HepG2 (cell line): ENCODE measurements around the gene ALKBH5. TPM values are rescaled to one million over a fixed set of nuclear protein-coding genes. Genes with fewer than 3 reads are reported as not detected.
A peak's percentile ranks its signal among the peaks of the same experiment; 100 is the strongest.

Experiments
- ATAC-seq: fragments of 200-7000 bp; cut with Tn5 transposase; 3 replicates; pipeline ENCODE4 v1.9.1; 2020; ENCODE audit warnings: mild to moderate bottlenecking, moderate library complexity
- BruUV-seq: library from RNA; stranded (reverse); fragments of 400-500 nt; replicated peaks from 2 replicates; lab custom pipeline; 2021; lab: Mats Ljungman, UMichigan
- CTCF ChIA-PET: fragments of 300-600 bp; formaldehyde crosslinking; extraction: SDS; loops from one replicate; lab custom pipeline; 2021; ENCODE audit warnings: low total read pairs, inconsistent platforms, low intra/inter-chr PET ratio; lab: Yijun Ruan, JAX
- POLR2A ChIA-PET: fragments of 350-600 bp; sonication (Branson Sonifier 250); formaldehyde crosslinking; loops from one replicate; lab custom pipeline; 2020; ENCODE audit warnings: antibody characterized with exemption, inconsistent platforms; lab: Yijun Ruan, JAX
- DNase-seq: peaks from one replicate; pipeline ENCODE4 v3.0.0-alpha.2; 2015; ENCODE audit warnings: low spot score
- FAIRE-seq: peaks from 3 replicates; lab custom pipeline; 2011; peaks lifted over from hg19 to GRCh38; lab: Jason Lieb, UNC
- H2AFZ ChIP-seq: one replicate; pipeline ENCODE4 v1.6.1; 2011; ENCODE audit warnings: low read length, inconsistent platforms
- H3K27ac ChIP-seq: fragments of 300-600 bp; 3 replicates; pipeline ENCODE4 v1.8.0; 2011; ENCODE audit warnings: mixed run types, mild to moderate bottlenecking, mixed read lengths, low read length, inconsistent platforms; ENCODE audit not compliant: insufficient read depth; ENCODE audit errors: extremely low read length
- H3K27me3 ChIP-seq, 2 experiments: fragments of 200-600 bp in 1 of 2; 2 replicates in 1 of 2; 3 replicates in 1 of 2; pipeline versions ENCODE4 v1.6.0 to v1.8.0; 2011; ENCODE audit warnings: low read length in 2 of 2, mild to moderate bottlenecking in 2 of 2, moderate library complexity in 2 of 2, inconsistent platforms in 1 of 2; ENCODE audit not compliant: insufficient read depth in 2 of 2, control insufficient read depth in 1 of 2
- H3K36me3 ChIP-seq, 2 experiments: fragments of 200-600 bp in 1 of 2; replicated peaks in 1 of 2; 2 replicates in 1 of 2; 3 replicates in 1 of 2; pipeline versions ENCODE4 v1.5.1 to v1.8.0; 2011; ENCODE audit warnings: low read length in 2 of 2, inconsistent platforms in 1 of 2; ENCODE audit not compliant: insufficient read depth in 2 of 2, control insufficient read depth in 1 of 2
- H3K4me1 ChIP-seq: 2 replicates; pipeline ENCODE4 v1.5.1; 2012; ENCODE audit warnings: low read length, inconsistent platforms; ENCODE audit not compliant: insufficient read depth
- H3K4me2 ChIP-seq: 2 replicates; pipeline ENCODE4 v1.6.0; 2011; ENCODE audit warnings: low read depth, low read length, inconsistent platforms
- H3K4me3 ChIP-seq, 3 experiments: fragments of 200-600 bp in 1 of 3; sonication (generic), shearing (Covaris generic) in 1 of 3; replicated peaks in 1 of 3; 2 replicates each; pipeline ENCODE4 v1.5.1; 2011 to 2016; ENCODE audit warnings: low read length in 3 of 3, inconsistent platforms in 2 of 3, low read depth in 2 of 3, mild to moderate bottlenecking in 2 of 3, control low read depth in 1 of 3, mixed read lengths in 1 of 3; ENCODE audit not compliant: insufficient read depth in 1 of 3
- H3K79me2 ChIP-seq: one replicate; pipeline ENCODE4 v1.6.1; 2011; ENCODE audit warnings: low read length, inconsistent platforms; ENCODE audit not compliant: insufficient read depth
- H3K9ac ChIP-seq: 2 replicates; pipeline ENCODE4 v1.6.0; 2011; ENCODE audit warnings: mild to moderate bottlenecking, low read depth, low read length, inconsistent platforms; ENCODE audit not compliant: insufficient read depth
- H3K9me3 ChIP-seq: 2 replicates; pipeline ENCODE4 v1.5.1; 2012; ENCODE audit warnings: mild to moderate bottlenecking, low read length
- H4K20me1 ChIP-seq: 2 replicates; pipeline ENCODE4 v1.6.0; 2011; ENCODE audit warnings: inconsistent platforms, mild to moderate bottlenecking, low read length, moderate library complexity; ENCODE audit not compliant: insufficient read depth
- CHD4 ChIP-seq: fragments of 200-600 bp; sonication (generic); IDR thresholded peaks from 2 replicates; pipeline ENCODE4 v1.7.0; 2017; ENCODE audit warnings: mild to moderate bottlenecking, low read length, borderline replicate concordance
- CTCF ChIP-seq: sonication (generic); formaldehyde crosslinking; IDR thresholded peaks from 2 replicates; pipeline ENCODE4 v1.5.0; 2020; ENCODE audit warnings: mild to moderate bottlenecking, missing genetic modification reagents, moderate library complexity
- NBN ChIP-seq: fragments of 450-650 bp; conservative IDR thresholded peaks from 2 replicates; pipeline ENCODE4 v1.6.1; 2017
- NFKB2 ChIP-seq: sonication (generic); formaldehyde crosslinking; IDR thresholded peaks from 2 replicates; pipeline ENCODE4 v1.4.0; 2020; ENCODE audit warnings: missing genetic modification reagents, borderline replicate concordance
- RARG ChIP-seq: sonication (generic); formaldehyde crosslinking; IDR thresholded peaks from 2 replicates; pipeline ENCODE4 v1.4.0; 2020; ENCODE audit warnings: low read depth, mild to moderate bottlenecking, missing genetic modification reagents
- SAP130 ChIP-seq: IDR thresholded peaks from 2 replicates; pipeline ENCODE4 v1.6.1; 2016; ENCODE audit warnings: low read depth
- STAT5B ChIP-seq: sonication (generic); formaldehyde crosslinking; IDR thresholded peaks from 2 replicates; pipeline ENCODE4 v1.4.0; 2020; ENCODE audit warnings: missing genetic modification reagents
- ZBTB39 ChIP-seq: sonication (generic); formaldehyde crosslinking; IDR thresholded peaks from 2 replicates; pipeline ENCODE4 v1.5.0; 2020; ENCODE audit warnings: missing genetic modification reagents
- ZBTB49 ChIP-seq: sonication (generic); formaldehyde crosslinking; IDR thresholded peaks from 2 replicates; pipeline ENCODE4 v1.4.0; 2020; ENCODE audit warnings: missing genetic modification reagents, borderline replicate concordance
- ZFX ChIP-seq: sonication (generic); formaldehyde crosslinking; IDR thresholded peaks from 2 replicates; pipeline ENCODE4 v1.4.0; 2020; ENCODE audit warnings: mild to moderate bottlenecking, low read depth, missing genetic modification reagents, moderate library complexity
- ZNF382 ChIP-seq: sonication (generic); formaldehyde crosslinking; IDR thresholded peaks from 2 replicates; pipeline ENCODE4 v1.5.0; 2020; ENCODE audit warnings: missing genetic modification reagents, mild to moderate bottlenecking, borderline replicate concordance
- ZNF543 ChIP-seq: sonication (generic); formaldehyde crosslinking; IDR thresholded peaks from 2 replicates; pipeline ENCODE4 v1.4.0; 2020; ENCODE audit warnings: mild to moderate bottlenecking, missing genetic modification reagents
- ZNF687 ChIP-seq: sonication (generic); formaldehyde crosslinking; IDR thresholded peaks from 2 replicates; pipeline ENCODE4 v1.5.1; 2020; ENCODE audit warnings: mild to moderate bottlenecking, missing genetic modification reagents, moderate library complexity
- WGBS: methylation state at CpG from one replicate; pipeline ENCODE4 v1.1.6; 2017; ENCODE audit warnings: low lambda C conversion rate; 5-methylcytosine and 5-hydroxymethylcytosine counted together
- in situ Hi-C: cut with HindIII; loops from 2 replicates; pipeline ENCODE4 v1.10.0; 2017; ENCODE audit warnings: low pct_unique_long_range_greater_than_20kb; ENCODE audit not compliant: extremely low pct_ligation_motif_present
- intact Hi-C: fragments of 100-400 bp; cut with micrococcal nuclease; formaldehyde crosslinking; loops from one replicate; pipeline ENCODE4 v1.10.0; 2022; ENCODE audit not compliant: unreplicated experiment
- polyA plus RNA-seq, 8 experiments: library from polyadenylated mRNA; depleted of rRNA in 3 of 8; stranded (reverse) in 7 of 8; unstranded in 1 of 8; fragments of >200 nt; fragmentation: Illumina TruSeq in 4 of 8; extraction: Trizol in 4 of 8; gene quantifications; 2 replicates each; pipeline versions ENCODE4 v1.2.1 to v1.2.3, GENCODE V29; 2011 to 2016; ENCODE audit warnings: low read depth in 4 of 8, missing spikeins in 1 of 8, mixed read lengths in 1 of 8; ENCODE audit not compliant: insufficient read depth in 1 of 8
- total RNA-seq, 5 experiments: library from RNA; depleted of rRNA; stranded (reverse); fragments of >200 nt; fragmentation: Illumina TruSeq; extraction: Trizol; gene quantifications; 2 replicates each; pipeline ENCODE4 v1.2.3, GENCODE V29; 2016; ENCODE audit warnings: low read depth in 1 of 5

ALKBH5 gene
- total and polyA plus RNA-seq, 2 of the 13 experiments (the other 11 are each of a cell fraction or from before 2014, with no cell fraction given) = 68.9 to 76.9 TPM

GRCh38 chr17:18139498-18139897, 44.1 kb upstream of the ALKBH5 start (continued):
- no peak for TF ChIP-seq ZNF382
- no peak for TF ChIP-seq STAT5B
- no peak for TF ChIP-seq ZNF543 (CRISPR knock-in tag)
- TF ChIP-seq RARG = no peak
- TF ChIP-seq CHD4 = no peak
- TF ChIP-seq NBN = no peak
- TF ChIP-seq ZBTB49 (CRISPR knock-in tag) = no peak

- CTCF ChIA-PET = no interaction called here
- WGBS = 24% methylated on average over 3 of the region's 3 CpGs
- in situ Hi-C loops = no loop called here
- POLR2A ChIA-PET = no interaction called here
- peak; percentile 42 for FAIRE-seq
- intact Hi-C loops = no loop called here
- Histone ChIP-seq H3K4me3 (no peak overlapping the region), H2AFZ (no peak overlapping the region), H3K9me3 (no peaks in the 10 kb centered on the region), H3K27ac (no peak overlapping the region), H3K4me2 (no peak overlapping the region), H3K79me2 (no peaks in the 10 kb centered on the region), H3K27me3 (peaks cover 0 to 2% of the 10 kb centered on the region in 2 experiments; a peak in 1 of 5 replicates), H3K4me1 (peaks cover 45% of the 10 kb centered on the region), H3K9ac (no peak overlapping the region), H3K36me3 (no peaks in the 10 kb centered on the region), H4K20me1 (no peaks in the 10 kb centered on the region; the same call in 1 of the 2 replicates)
- peak; percentile 51 for ATAC-seq
- no TSS peak for BruUV-seq
- DNase-seq = peak; percentile 39
- TF ChIP-seq ZNF687 (CRISPR knock-in tag) (peak; percentile 26), ZBTB39 (no peak), SAP130 (CRISPR knock-in tag) (peak; percentile 47), CTCF (CRISPR knock-in tag) (peak; percentile 69), ZFX (peak; percentile 62), NFKB2 (CRISPR knock-in tag) (0 out of 2 replicates have a peak, but pooled peaks have one; percentile 9)
Measured at GRCh38 chr17:18139949-18140348, 43.7 kb upstream of the ALKBH5 start.
